ENCODE measurements around the gene FYN. TPM values are rescaled to one million over a fixed set of nuclear protein-coding genes. Genes with fewer than 3 reads are reported as not detected.

The FYN gene
- total and polyA plus RNA-seq, 2 of the 4 experiments (the other 2 are of a cell fraction) = 30.8 to 36.4 TPM

- no peak for TF ChIP-seq POLR2A (IDR thresholded peaks at IDR 0.05; ENCODE audit: low read depth, low read length)
- TF ChIP-seq CTCF (conservative IDR thresholded peaks at IDR 0.05; ENCODE audit: low read depth, low read length) = no peak
- no peak for TF ChIP-seq FOS (IDR thresholded peaks at IDR 0.05; ENCODE audit: low read depth, low read length)
- no peak for TF ChIP-seq RCOR1 (IDR thresholded peaks at IDR 0.05; ENCODE audit: insufficient replicate concordance, low read length)
- no peak for TF ChIP-seq MXI1 (IDR thresholded peaks at IDR 0.05; ENCODE audit: borderline replicate concordance, low read depth, low read length)
- no peak for TF ChIP-seq CEBPB (IDR thresholded peaks at IDR 0.05; ENCODE audit: low read depth, low read length)
- TF ChIP-seq CHD1 (IDR thresholded peaks at IDR 0.05; ENCODE audit: low read depth, low read length) = no peak
- TF ChIP-seq RFX5 (IDR thresholded peaks at IDR 0.05; ENCODE audit: low read depth, low read length) = no peak
- TF ChIP-seq MAFK (IDR thresholded peaks at IDR 0.05; ENCODE audit: low read depth, low read length) = no peak
- TF ChIP-seq RAD21 (IDR thresholded peaks at IDR 0.05; ENCODE audit: low read length) = no peak
- no peak for TF ChIP-seq MAZ (IDR thresholded peaks at IDR 0.05; ENCODE audit: borderline replicate concordance, low read depth, low read length)
- TF ChIP-seq BHLHE40 (IDR thresholded peaks at IDR 0.05; ENCODE audit: low read depth, low read length) = no peak
- no peak for TF ChIP-seq USF2 (IDR thresholded peaks at IDR 0.05; ENCODE audit: low read depth, low read length)
- no peaks in the 10 kb centered on the region for H3K4me1 ChIP-seq (ENCODE audit: control insufficient read depth, insufficient read depth, low read length)
- no peaks in the 10 kb centered on the region for H3K9me1 ChIP-seq (ENCODE audit: insufficient read depth, low read length)
- H3K4me3 ChIP-seq (ENCODE audit: insufficient read depth, low read depth, low read length) = no peak overlapping the region
- H4K20me1 ChIP-seq (ENCODE audit: insufficient read depth, low read length) = no peaks in the 10 kb centered on the region
- no peak overlapping the region for H3K18ac ChIP-seq (ENCODE audit: low read depth, low read length)
- BruUV-seq (replicated peaks) = no TSS peak
- H4K8ac ChIP-seq (ENCODE audit: low read depth in 2 of 2, low read length in 2 of 2) = no peak overlapping the region
- H3K79me1 ChIP-seq (ENCODE audit: low read depth in 1 of 2, low read length in 2 of 2) = no peaks in the 10 kb centered on the region
- H4K91ac ChIP-seq (ENCODE audit: insufficient read depth, low read depth, low read length) = no peak overlapping the region
- no peak overlapping the region for H3K9ac ChIP-seq (ENCODE audit: low read depth, low read length)
- no peak overlapping the region for H2AFZ ChIP-seq (replicated peaks; ENCODE audit: low read length, poor library complexity)
- intact Hi-C loops (cut with micrococcal nuclease) (no loop called here), in situ Hi-C loops (cut with MboI; ENCODE audit: low sequenced_read_pairs) (no loop called here), dilution Hi-C loops (cut with HindIII; ENCODE audit: low sequenced_read_pairs, unreplicated experiment) (no loop called here)
- H3K4ac ChIP-seq (ENCODE audit: low read depth, low read length) = no peak overlapping the region
- no peak overlapping the region for H3K14ac ChIP-seq (replicated peaks; ENCODE audit: low read depth, low read length)
- H2AK5ac ChIP-seq (ENCODE audit: low read depth, low read length) = no peak overlapping the region
- H2BK15ac ChIP-seq (ENCODE audit: low read depth, low read length) = no peak overlapping the region
- no peak overlapping the region for H2BK20ac ChIP-seq (ENCODE audit: low read depth, low read length)
- H2AK9ac ChIP-seq (replicated peaks; ENCODE audit: low read depth, low read length, poor library complexity) = no peak overlapping the region
- H3K23ac ChIP-seq (ENCODE audit: low read depth, low read length) = no peak overlapping the region
- H3K9me3 ChIP-seq (ENCODE audit: control insufficient read depth, insufficient read depth, low read length) = peaks cover 2% of the 10 kb centered on the region; the same call in 1 of the 2 replicates
- no peak for DNase-seq
- WGBS, 2 experiments (ENCODE audit: extremely low coverage in 2 of 2, insufficient read length in 1 of 2) = no CpG with 5 or more reads among the region's 1 CpG
- no peak overlapping the region for H3K4me2 ChIP-seq (ENCODE audit: low read depth, low read length)
- no peaks in the 10 kb centered on the region for H3K36me3 ChIP-seq (ENCODE audit: control insufficient read depth, insufficient read depth, low read length)
- no peak overlapping the region for H2BK120ac ChIP-seq (ENCODE audit: low read depth, low read length)
- CTCF ChIA-PET = no interaction called here
- H4K5ac ChIP-seq (ENCODE audit: low read depth, low read length) = no peak overlapping the region
- POLR2A ChIA-PET (ENCODE audit: unreplicated experiment) = no interaction called here
- H3K27me3 ChIP-seq (ENCODE audit: control insufficient read depth, insufficient read depth, low read length) = no peaks in the 10 kb centered on the region; the same call in 1 of the 2 replicates
- H3K56ac ChIP-seq (ENCODE audit: extremely low read depth, insufficient read depth, low read length) = no peak overlapping the region
- no peak for ATAC-seq (ENCODE audit: low read depth)
- no peak overlapping the region for H2BK5ac ChIP-seq (ENCODE audit: low read depth, low read length, poor library complexity, severe bottlenecking)
- H3K27ac ChIP-seq (ENCODE audit: insufficient read depth, low read length) = no peak overlapping the region
These were observed 41.4 kb upstream of the FYN start for GRCh38 chr6:111914617-111915016.

Measured in IMR-90 (cell line).